SU-DHL-6 (cell line): ENCODE results near the gene TPO.

ENCODE experiments used
- CTCF ChIP-seq: fragments of 200-600 bp; sonication (generic); IDR thresholded peaks from one replicate; pipeline ENCODE4 v1.5.1; 2017; ENCODE audit warnings: antibody characterized with exemption, mild to moderate bottlenecking, low read length, moderate library complexity; ENCODE audit not compliant: insufficient read depth, poor library complexity, severe bottlenecking
- EZH2phosphoT487 ChIP-seq: fragments of 200-600 bp; sonication (generic), shearing (Covaris generic); conservative IDR thresholded peaks from 2 replicates; pipeline ENCODE4 v1.6.1; 2018; ENCODE audit warnings: mild to moderate bottlenecking, antibody characterized with exemption, low read length, moderate library complexity, mixed read lengths

GRCh38 chr2:1458432-1458831, 45.2 kb downstream of the TPO start:
- TF ChIP-seq CTCF (no peak), EZH2phosphoT487 (no peak)
